OCI-LY7 (cell line): Measurements from ENCODE around the gene AP3B2.

ENCODE experiments used
- CTCF ChIP-seq: fragments of 200-600 bp; sonication (generic); conservative IDR thresholded peaks from 2 replicates; pipeline ENCODE4 v1.5.1; 2014; ENCODE audit warnings: mild to moderate bottlenecking, antibody characterized with exemption, low read length, moderate library complexity, mixed read lengths
- EZH2phosphoT487 ChIP-seq: fragments of 200-600 bp; sonication (generic); IDR thresholded peaks from 2 replicates; pipeline ENCODE4 v1.6.1; 2018; ENCODE audit warnings: low read depth, borderline replicate concordance, mild to moderate bottlenecking, mixed run types, antibody characterized with exemption, low read length, moderate library complexity, mixed read lengths

GRCh38 chr15:82709421-82710207, at the start of gene AP3B2:
- no peak for TF ChIP-seq CTCF
- TF ChIP-seq EZH2phosphoT487: no peak
